IPS DF 6.9 (cell line): Measurements from ENCODE around the gene PECR.

ENCODE experiments used
- DNase-seq: peaks from one replicate; pipeline ENCODE4 v3.0.0-alpha.2; 2013; ENCODE audit warnings: low read depth, low spot score
- H3K27ac ChIP-seq: one replicate; pipeline ENCODE4 v1.5.1; 2013; ENCODE audit warnings: low read length, control low read depth
- H3K27me3 ChIP-seq: 2 replicates; pipeline ENCODE4 v1.6.1; 2013; ENCODE audit warnings: mild to moderate bottlenecking, low read length; ENCODE audit not compliant: control insufficient read depth, insufficient read depth
- H3K36me3 ChIP-seq: 2 replicates; pipeline ENCODE4 v1.6.1; 2013; ENCODE audit warnings: low read length; ENCODE audit not compliant: control insufficient read depth, insufficient read depth
- H3K4me1 ChIP-seq: 2 replicates; pipeline ENCODE4 v1.6.1; 2013; ENCODE audit warnings: low read length; ENCODE audit not compliant: control insufficient read depth, insufficient read depth
- H3K4me3 ChIP-seq: 2 replicates; pipeline ENCODE4 v1.5.1; 2013; ENCODE audit warnings: mild to moderate bottlenecking, low read length
- H3K9me3 ChIP-seq: 2 replicates; pipeline ENCODE4 v1.6.1; 2013; ENCODE audit warnings: low read length, inconsistent platforms; ENCODE audit not compliant: control insufficient read depth, insufficient read depth
- WGBS: extraction: QIAGEN DNeasy Blood & Tissue Kit; methylation state at CpG from one replicate; pipeline ENCODE4 v1.1.7; 2013; ENCODE audit warnings: mixed read lengths, missing lambda C conversion rate; ENCODE audit not compliant: insufficient read length, insufficient coverage; 5-methylcytosine and 5-hydroxymethylcytosine counted together

Gene PECR

DNA sequence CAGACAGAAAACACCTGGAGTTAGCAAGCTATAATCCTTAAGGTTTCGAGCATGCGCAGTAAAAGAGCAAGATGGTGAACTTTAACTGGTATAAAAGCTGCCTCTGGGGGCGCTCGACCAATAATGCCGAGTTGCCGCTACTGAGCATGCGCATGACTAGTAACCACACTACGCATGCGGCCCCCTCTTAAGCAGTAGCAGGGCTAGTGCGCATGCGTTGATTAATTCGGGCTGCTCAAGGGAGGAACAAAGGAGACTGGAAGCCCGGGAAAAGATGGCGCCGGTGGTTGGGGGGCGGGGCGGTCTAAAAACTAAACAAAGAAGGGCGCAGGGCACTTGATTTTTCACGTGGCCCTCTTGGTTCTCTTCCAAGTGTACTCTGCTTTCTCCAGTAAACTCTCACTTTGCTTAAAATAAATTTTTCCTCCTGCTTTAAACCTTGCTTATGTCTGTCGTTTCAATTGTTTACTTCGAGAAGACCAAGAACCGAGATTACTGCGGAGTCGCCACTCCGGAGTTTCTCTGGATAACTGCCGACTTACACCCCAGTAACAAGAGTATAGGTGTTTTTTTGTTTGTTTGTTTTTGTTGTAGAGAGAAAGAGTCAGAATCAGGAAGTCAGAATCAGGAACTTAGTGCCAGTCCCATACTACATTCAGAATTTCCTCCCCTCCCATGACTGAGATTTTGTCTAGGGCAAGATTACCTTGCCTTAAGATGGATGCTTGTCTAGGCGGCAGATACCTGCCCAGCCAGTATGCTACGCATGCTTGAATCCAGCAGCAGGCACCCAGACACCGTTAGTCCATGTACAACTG is 33.3 kb upstream of the PECR start:
- Histone ChIP-seq H3K4me3 (no peak overlapping the region), H3K27me3 (no peaks in the 10 kb centered on the region), H3K9me3 (no peaks in the 10 kb centered on the region), H3K36me3 (peaks cover 28% of the 10 kb centered on the region; the same call in 1 of the 2 replicates), H3K27ac (no peak overlapping the region), H3K4me1 (no peaks in the 10 kb centered on the region; the same call in 1 of the 2 replicates)
- no CpG with 5 or more reads among the region's 29 CpGs for WGBS
- peak; percentile 100 for DNase-seq

DNA sequence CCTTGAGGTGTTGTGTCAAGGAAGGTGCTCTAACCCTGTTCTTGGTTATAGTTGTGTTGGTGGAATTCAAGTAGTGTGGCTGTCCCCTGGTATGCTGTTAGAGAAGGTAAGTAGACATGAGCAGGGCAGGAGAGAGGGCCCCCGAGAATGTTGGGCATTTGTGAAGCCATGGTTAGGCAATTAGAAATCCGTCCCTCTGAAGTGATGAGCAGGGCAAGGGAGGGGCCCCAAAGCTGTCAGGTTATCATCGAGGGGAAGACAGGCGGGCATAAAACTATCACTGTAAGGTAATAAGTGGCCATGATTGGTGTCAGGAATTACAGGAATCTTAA is 32.7 kb upstream of the PECR start:
- Histone ChIP-seq H3K27ac (no peak overlapping the region), H3K27me3 (no peaks in the 10 kb centered on the region), H3K4me3 (no peak overlapping the region), H3K4me1 (no peaks in the 10 kb centered on the region; the same call in 1 of the 2 replicates), H3K36me3 (peaks cover 26% of the 10 kb centered on the region; the same call in 1 of the 2 replicates), H3K9me3 (no peaks in the 10 kb centered on the region)
- no CpG with 5 or more reads among the region's 4 CpGs for WGBS
- DNase-seq, result no peak

DNA sequence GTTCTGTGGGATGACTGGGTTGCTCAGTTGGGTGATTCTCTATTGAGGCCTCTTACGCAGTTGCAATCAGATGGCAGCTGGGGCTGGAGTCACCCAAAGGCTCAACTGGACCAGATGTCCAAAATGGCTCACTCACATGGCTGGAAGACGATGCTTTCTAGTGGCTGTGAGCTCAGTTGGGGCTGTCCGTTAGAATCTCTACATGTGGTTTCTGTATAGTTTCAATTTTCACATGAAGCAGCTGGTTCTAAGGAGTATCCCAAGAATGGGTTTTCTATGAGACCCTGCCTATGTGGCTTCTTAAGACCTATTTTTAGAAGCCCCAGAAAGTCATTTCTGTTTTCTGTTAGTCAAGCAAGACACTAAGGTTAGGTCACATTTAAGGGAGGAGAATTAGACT is 32.0 kb upstream of the PECR start:
- Histone ChIP-seq H3K27ac (no peak overlapping the region), H3K9me3 (no peaks in the 10 kb centered on the region), H3K36me3 (peaks cover 22% of the 10 kb centered on the region; the same call in 1 of the 2 replicates), H3K27me3 (no peaks in the 10 kb centered on the region), H3K4me3 (no peak overlapping the region), H3K4me1 (no peaks in the 10 kb centered on the region; the same call in 1 of the 2 replicates)
- no CpG with 5 or more reads among the region's 3 CpGs for WGBS
- DNase-seq, result no peak

DNA sequence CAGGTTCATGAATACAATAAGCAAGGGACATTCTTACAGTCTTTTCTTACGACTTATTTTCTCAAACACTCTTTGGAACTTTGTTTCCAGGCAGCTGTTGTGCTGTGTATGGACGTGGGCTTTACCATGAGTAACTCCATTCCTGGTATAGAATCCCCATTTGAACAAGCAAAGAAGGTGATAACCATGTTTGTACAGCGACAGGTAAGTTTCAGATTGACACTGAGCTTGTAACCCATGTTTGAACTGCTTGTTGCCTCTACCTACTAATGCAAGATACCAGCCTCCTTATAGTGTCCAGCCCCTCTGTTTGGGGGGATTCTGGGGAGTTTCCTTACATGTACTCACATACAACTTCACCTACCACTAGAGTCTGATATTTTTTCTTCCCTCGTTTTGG is 31.3 kb upstream of the PECR start:
- H3K9me3 ChIP-seq, result no peaks in the 10 kb centered on the region
- no peak overlapping the region for H3K27ac ChIP-seq
- peaks cover 19% of the 10 kb centered on the region; the same call in 1 of the 2 replicates for H3K36me3 ChIP-seq
- no peak for DNase-seq
- H3K4me3 ChIP-seq, result no peak overlapping the region
- H3K4me1 ChIP-seq, result no peaks in the 10 kb centered on the region; the same call in 1 of the 2 replicates
- H3K27me3 ChIP-seq, result no peaks in the 10 kb centered on the region
- WGBS, result no CpG with 5 or more reads among the region's 4 CpGs

- DNase-seq, result no peak
- Histone ChIP-seq H3K27ac (no peak overlapping the region), H3K36me3 (peaks cover 12% of the 10 kb centered on the region; the same call in 1 of the 2 replicates)
Observed at GRCh38 chr2:216111122-216111521, 29.5 kb upstream of the PECR start.

GRCh38 chr2:216110620-216111019 is 29.0 kb upstream of the PECR start:
- Histone ChIP-seq H3K27ac (no peak overlapping the region), H3K9me3 (no peaks in the 10 kb centered on the region), H3K4me3 (no peak overlapping the region), H3K27me3 (no peaks in the 10 kb centered on the region), H3K4me1 (no peaks in the 10 kb centered on the region; the same call in 1 of the 2 replicates), H3K36me3 (peaks cover 12% of the 10 kb centered on the region; the same call in 1 of the 2 replicates)
- DNase-seq, result no peak
- no CpG with 5 or more reads among the region's 1 CpG for WGBS

More at GRCh38 chr2:216111122-216111521, 29.5 kb upstream of the PECR start:
- H3K4me3 ChIP-seq, result no peak overlapping the region
- no CpG with 5 or more reads among the region's 7 CpGs for WGBS
- no peaks in the 10 kb centered on the region for H3K9me3 ChIP-seq
- H3K4me1 ChIP-seq, result no peaks in the 10 kb centered on the region; the same call in 1 of the 2 replicates
- H3K27me3 ChIP-seq, result no peaks in the 10 kb centered on the region

- Histone ChIP-seq H3K27me3 (no peaks in the 10 kb centered on the region), H3K36me3 (peaks cover 12% of the 10 kb centered on the region; the same call in 1 of the 2 replicates), H3K9me3 (no peaks in the 10 kb centered on the region), H3K27ac (no peak overlapping the region), H3K4me3 (peak overlapping the region; percentile 98; the same call in 1 of the 2 replicates), H3K4me1 (no peaks in the 10 kb centered on the region; the same call in 1 of the 2 replicates)
- no peak for DNase-seq
- WGBS, result no CpG with 5 or more reads among the region's 10 CpGs
Observed at GRCh38 chr2:216109962-216110614, 28.5 kb upstream of the PECR start.

DNA sequence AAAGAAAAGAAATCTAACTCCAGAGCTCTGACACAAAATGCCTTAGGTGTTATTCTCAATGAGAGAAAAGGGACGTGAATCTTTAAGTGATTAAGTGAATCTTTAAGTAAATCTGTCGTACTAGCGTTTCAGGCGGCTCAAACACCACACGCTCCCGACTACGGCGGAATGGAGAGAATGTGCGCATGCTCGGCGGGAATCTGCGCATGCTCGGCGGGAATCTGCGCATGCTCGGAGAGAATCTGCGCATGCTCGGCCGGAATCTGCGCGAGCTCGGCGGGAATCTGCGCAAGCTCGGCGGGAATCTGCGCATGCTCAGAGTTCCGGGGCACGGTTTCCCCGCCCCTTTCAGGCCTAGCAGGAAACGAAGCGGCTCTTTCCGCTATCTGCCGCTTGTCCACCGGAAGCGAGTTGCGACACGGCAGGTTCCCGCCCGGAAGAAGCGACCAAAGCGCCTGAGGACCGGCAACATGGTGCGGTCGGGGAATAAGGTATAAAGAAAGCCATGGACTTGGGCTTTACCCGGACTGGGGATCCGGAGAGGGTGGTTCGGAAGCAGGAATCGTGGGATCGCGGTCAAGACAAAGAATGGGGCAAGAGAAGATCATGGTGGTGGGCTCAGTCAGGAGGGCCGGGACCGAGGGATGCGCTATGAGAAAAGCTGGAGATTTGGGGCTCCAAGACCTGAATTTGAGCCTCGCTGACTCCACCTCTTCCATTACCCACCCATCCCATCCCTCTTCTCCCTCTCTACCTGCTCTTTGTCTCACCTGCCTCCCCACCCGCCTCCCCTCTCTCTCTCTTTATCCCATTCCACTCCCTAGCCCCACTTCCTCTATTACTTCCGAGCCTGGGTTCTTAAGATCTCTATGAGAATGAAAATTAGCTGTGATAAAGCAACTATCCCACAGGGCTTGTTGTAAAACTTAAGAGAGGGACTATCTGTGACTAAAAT is 27.6 kb upstream of the PECR start, which contains the start of gene XRCC5:
XRCC5 (plus strand) TSS at position 382 of the 955 bp plus-strand sequence; CDS start at position 471, 89 bp downstream.
- peak; percentile 90 for DNase-seq
- Histone ChIP-seq H3K4me3 (peak within 1 kb of the TSS; percentile 98), H3K27me3 (no peaks in the 10 kb centered on the region), H3K4me1 (no peaks in the 10 kb centered on the region; the same call in 1 of the 2 replicates), H3K9me3 (no peaks in the 10 kb centered on the region), H3K36me3 (peaks cover 12% of the 10 kb centered on the region; the same call in 1 of the 2 replicates), H3K27ac (no peak within 1 kb of the TSS)
- WGBS, result no CpG with 5 or more reads among the region's 57 CpGs

DNA sequence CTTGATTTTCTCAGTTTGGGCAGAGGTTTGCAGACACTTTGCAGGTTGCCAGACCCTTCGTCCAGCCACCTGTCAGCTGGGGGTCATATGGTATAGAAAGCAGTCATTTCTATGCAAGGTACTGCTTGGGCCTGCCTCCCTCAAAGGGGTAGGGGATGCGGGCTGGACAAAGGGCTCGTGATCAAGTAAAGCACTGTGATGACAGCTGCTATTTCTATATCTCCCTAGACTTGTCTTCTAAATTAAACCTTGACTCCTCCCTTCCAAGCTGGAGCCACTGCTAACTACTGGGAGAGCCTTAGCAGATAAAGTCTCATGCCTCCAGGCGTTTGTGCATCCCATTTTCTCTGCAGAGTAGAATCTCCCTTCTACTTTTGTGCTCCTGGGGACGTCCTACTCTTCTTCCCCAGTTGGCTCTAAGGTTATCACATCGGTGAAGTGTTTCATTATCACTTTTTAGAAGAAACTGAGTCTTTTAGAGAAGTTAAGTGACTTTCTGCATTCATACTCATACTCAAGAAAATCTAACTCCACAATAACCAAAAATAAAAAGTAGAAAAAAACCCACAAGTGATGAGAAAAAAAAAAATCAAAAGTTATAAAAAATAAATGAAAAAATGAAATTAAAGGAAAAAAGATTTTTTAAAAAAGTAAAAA is 26.8 kb upstream of the PECR start:
- no peak for DNase-seq

More for the DNA sequence above, 26.8 kb upstream of the PECR start:
- H3K4me1 ChIP-seq, result no peaks in the 10 kb centered on the region
- WGBS, result no CpG with 5 or more reads among the region's 6 CpGs
- H3K27me3 ChIP-seq, result no peaks in the 10 kb centered on the region
- H3K27ac ChIP-seq, result no peak overlapping the region
- no peak overlapping the region for H3K4me3 ChIP-seq
- no peaks in the 10 kb centered on the region for H3K9me3 ChIP-seq
- peaks cover 10% of the 10 kb centered on the region; the same call in 1 of the 2 replicates for H3K36me3 ChIP-seq
